HCT116 (cell line): ENCODE measurements around the gene PURA. TPM values are rescaled to one million over a fixed set of nuclear protein-coding genes. Genes with fewer than 3 reads are reported as not detected.

Source experiments
- ATAC-seq: fragments of 200-7000 bp; cut with Tn5 transposase; 2 replicates; pipeline ENCODE4 v1.9.1; 2020; ENCODE audit warnings: mild to moderate bottlenecking, moderate library complexity
- BruUV-seq: library from RNA; stranded (reverse); fragments of 400-500 nt; replicated peaks from 2 replicates; lab custom pipeline; 2021; lab: Mats Ljungman, UMichigan
- CTCF ChIA-PET: fragments of 300-600 bp; sonication (Branson Sonifier 250); formaldehyde crosslinking; loops from one replicate; lab custom pipeline; 2021; ENCODE audit warnings: antibody characterized with exemption; lab: Charles Lee
- POLR2A ChIA-PET: fragments of 300-600, 350-600 bp; sonication (Branson Sonifier 250); formaldehyde crosslinking; loops from one replicate; lab custom pipeline; 2021; ENCODE audit warnings: antibody characterized with exemption; lab: Charles Lee
- RAD21 ChIA-PET, 2 experiments: fragments of 300-600 bp; sonication (Branson Sonifier 250); formaldehyde crosslinking; loops; one replicate each; lab custom pipeline; 2023; ENCODE audit warnings: low total read pairs in 2 of 2; ENCODE audit not compliant: uncharacterized antibody in 2 of 2, unreplicated experiment in 2 of 2, low non-redundant PET in 1 of 2; lab: Charles Lee
- DNase-seq: peaks from one replicate; pipeline ENCODE4 v3.0.0-alpha.2; 2010; ENCODE audit warnings: low read depth, low spot score
- H2AFZ ChIP-seq: fragments of 200-600 bp; shearing (Covaris generic), sonication (generic); 2 replicates; pipeline ENCODE4 v1.6.1; 2017; ENCODE audit warnings: low read depth, mixed run types, mixed read lengths, antibody characterized with exemption, low read length; ENCODE audit not compliant: poor library complexity, severe bottlenecking
- H3K27ac ChIP-seq: 2 replicates; pipeline ENCODE4 v1.5.1; 2012; ENCODE audit warnings: low read depth, low read length
- H3K27me3 ChIP-seq: fragments of 200-600 bp; sonication (generic); 2 replicates; pipeline ENCODE4 v1.6.1; 2016; ENCODE audit warnings: mixed run types, low read length, mixed read lengths; ENCODE audit not compliant: insufficient read depth
- H3K36me3 ChIP-seq, 2 experiments: fragments of 200-500 bp in 1 of 2; fragments of 200-600 bp in 1 of 2; sonication (Bioruptor generic) in 1 of 2; sonication (generic) in 1 of 2; 2 replicates each; pipeline versions ENCODE4 v1.5.1 to v1.6.1; 2014 to 2016; ENCODE audit warnings: low read length in 2 of 2, inconsistent platforms in 1 of 2, mixed read lengths in 1 of 2, mixed run types in 1 of 2; ENCODE audit not compliant: insufficient read depth in 2 of 2, control insufficient read depth in 1 of 2
- H3K4me1 ChIP-seq, 2 experiments: fragments of 200-600 bp in 1 of 2; sonication (generic) in 1 of 2; 2 replicates each; pipeline versions ENCODE4 v1.5.1 to v1.6.1; 2012 to 2017; ENCODE audit warnings: low read length in 2 of 2, inconsistent platforms in 1 of 2, mild to moderate bottlenecking in 1 of 2, mixed read lengths in 1 of 2, mixed run types in 1 of 2, moderate library complexity in 1 of 2; ENCODE audit not compliant: insufficient read depth in 2 of 2, control insufficient read depth in 1 of 2
- H3K4me2 ChIP-seq: fragments of 200-600 bp; sonication (generic); 2 replicates; pipeline ENCODE4 v1.6.1; 2017; ENCODE audit warnings: mixed run types, low read length, mixed read lengths
- H3K4me3 ChIP-seq, 2 experiments: fragments of 200-600 bp in 1 of 2; sonication (generic) in 1 of 2; replicated peaks in 1 of 2; 2 replicates each; pipeline ENCODE4 v1.5.1; 2011 to 2016; ENCODE audit warnings: low read length in 2 of 2, control low read depth in 1 of 2, low read depth in 1 of 2, mild to moderate bottlenecking in 1 of 2, mixed read lengths in 1 of 2, mixed run types in 1 of 2
- H3K79me2 ChIP-seq: fragments of 200-600 bp; sonication (generic); 2 replicates; pipeline ENCODE4 v1.6.1; 2017; ENCODE audit warnings: mild to moderate bottlenecking, mixed run types, low read length, moderate library complexity, mixed read lengths; ENCODE audit not compliant: insufficient read depth
- H3K9ac ChIP-seq: fragments of 200-600 bp; sonication (generic); 2 replicates; pipeline ENCODE4 v1.6.1; 2016; ENCODE audit warnings: low read length, mixed read lengths
- H3K9me2 ChIP-seq: fragments of 200-600 bp; sonication (generic), shearing (Covaris generic); 2 replicates; pipeline ENCODE4 v1.6.1; 2017; ENCODE audit warnings: mixed run types, mild to moderate bottlenecking, moderate library complexity; ENCODE audit not compliant: insufficient read depth
- H3K9me3 ChIP-seq, 2 experiments: fragments of 200-500 bp in 1 of 2; fragments of 200-600 bp in 1 of 2; sonication (Bioruptor generic) in 1 of 2; sonication (generic) in 1 of 2; 2 replicates each; pipeline ENCODE4 v1.6.1; 2014 to 2017; ENCODE audit warnings: low read length in 2 of 2, mixed read lengths in 2 of 2, inconsistent platforms in 1 of 2, low read depth in 1 of 2, mild to moderate bottlenecking in 1 of 2, mixed run types in 1 of 2, moderate library complexity in 1 of 2; ENCODE audit not compliant: control insufficient read depth in 1 of 2, insufficient read depth in 1 of 2
- H4K20me1 ChIP-seq: fragments of 200-600 bp; sonication (generic), shearing (Covaris generic); 2 replicates; pipeline ENCODE4 v1.6.1; 2017; ENCODE audit warnings: mixed run types, mild to moderate bottlenecking, moderate library complexity; ENCODE audit not compliant: insufficient read depth
- JUND ChIP-seq: IDR thresholded peaks from 2 replicates; pipeline ENCODE4 v1.6.1; 2012
- POLR2A ChIP-seq: IDR thresholded peaks from 2 replicates; pipeline ENCODE4 v1.7.0; 2011; ENCODE audit warnings: borderline replicate concordance; ENCODE audit not compliant: insufficient read depth, insufficient read length; ENCODE audit errors: extremely low read depth
- REST ChIP-seq: IDR thresholded peaks from 2 replicates; pipeline ENCODE4 v1.6.1; 2012; ENCODE audit warnings: low read depth
- SP1 ChIP-seq: IDR thresholded peaks from 2 replicates; pipeline ENCODE4 v1.6.1; 2012; ENCODE audit warnings: low read depth
- SRF ChIP-seq: IDR thresholded peaks from 2 replicates; pipeline ENCODE4 v1.6.1; 2012; ENCODE audit warnings: low read depth
- TCF7L2 ChIP-seq: IDR thresholded peaks from 2 replicates; pipeline ENCODE4 v1.7.0; 2011; ENCODE audit warnings: borderline replicate concordance, inconsistent platforms; ENCODE audit not compliant: insufficient read depth, insufficient read length; ENCODE audit errors: extremely low read depth
- intact Hi-C: fragments of 100-400 bp; cut with micrococcal nuclease; formaldehyde crosslinking; loops from 2 replicates; pipeline ENCODE4 v1.10.0; 2022
- total RNA-seq: library from RNA; stranded (reverse); gene quantifications from one replicate; pipeline ENCODE4 v1.2.1, GENCODE V29; 2021; ENCODE audit not compliant: unreplicated experiment
- TF ChIP-seq, protein P1 (sequence below), 3 experiments: fragments of 200-600 bp in 1 of 3; sonication (generic) in 1 of 3; IDR thresholded peaks in 2 of 3; conservative IDR thresholded peaks in 1 of 3; 2 replicates each; pipeline ENCODE4 v1.5.1; 2012 to 2017; ENCODE audit warnings: low read depth in 2 of 3, low read length in 2 of 3, antibody characterized with exemption in 1 of 3, borderline replicate concordance in 1 of 3, control low read depth in 1 of 3, mild to moderate bottlenecking in 1 of 3, mixed read lengths in 1 of 3, mixed run types in 1 of 3, moderate library complexity in 1 of 3; ENCODE audit not compliant: insufficient read depth in 1 of 3

PURA gene
- total RNA-seq, 1 experiment from 2014 or later, result 15.2 TPM

DNA sequence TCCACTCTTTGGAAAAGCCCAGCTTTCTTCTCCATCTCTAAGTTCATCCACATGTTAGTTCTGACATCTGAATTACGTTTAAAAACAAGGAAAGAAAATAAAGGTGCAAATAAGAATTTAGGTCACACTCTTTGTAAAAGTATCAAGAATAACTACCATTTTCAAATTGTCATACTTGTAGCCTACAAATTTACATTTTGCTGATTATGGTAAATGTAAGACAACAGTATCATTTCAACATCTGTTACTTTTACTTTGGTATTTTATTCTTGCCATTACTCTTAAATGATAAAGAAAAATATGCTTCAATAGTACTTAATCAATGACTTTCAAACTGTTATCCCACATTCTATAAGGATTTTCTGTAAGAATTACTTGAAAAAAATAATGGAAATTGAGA lies 9.8 kb upstream of the PURA start:
- Histone ChIP-seq H3K4me3 (no peak overlapping the region), H3K9me2 (no peaks in the 10 kb centered on the region), H3K27ac (no peak overlapping the region), H3K4me1 (peaks cover 10 to 23% of the 10 kb centered on the region in 2 experiments), H3K36me3 (no peaks in the 10 kb centered on the region), H3K4me2 (no peak overlapping the region), H3K79me2 (peaks cover 11% of the 10 kb centered on the region), H2AFZ (no peak overlapping the region), H4K20me1 (no peaks in the 10 kb centered on the region), H3K9ac (no peak overlapping the region), H3K9me3 (no peaks in the 10 kb centered on the region), H3K27me3 (no peaks in the 10 kb centered on the region)
- BruUV-seq, result no TSS peak
- ChIA-PET POLR2A (no interaction called here), CTCF (no interaction called here), RAD21 (no interaction called here)
- intact Hi-C loops, result no loop called here
- DNase-seq (no peak), ATAC-seq (no peak)
- TF ChIP-seq SRF, result no peak
- TF ChIP-seq JUND, result no peak
- no peak for TF ChIP-seq TCF7L2

- ChIA-PET CTCF (interaction anchor here (1.0 to 1.1 kb wide), 2 partner anchors 31 to 246 kb away, joined by 3 read pairs; no protein-coding TSS in a partner anchor), RAD21 (no interaction called here), POLR2A (no interaction called here)
- Histone ChIP-seq H3K27ac (no peak overlapping the region), H4K20me1 (no peaks in the 10 kb centered on the region), H3K9me2 (no peaks in the 10 kb centered on the region), H3K4me1 (peaks cover 10 to 28% of the 10 kb centered on the region in 2 experiments), H3K4me3 (no peak overlapping the region), H3K36me3 (no peaks in the 10 kb centered on the region), H2AFZ (no peak overlapping the region), H3K9me3 (no peaks in the 10 kb centered on the region), H3K79me2 (peaks cover 31% of the 10 kb centered on the region), H3K4me2 (peak overlapping the region; percentile 95; the same call in 1 of the 2 replicates), H3K9ac (peak overlapping the region; percentile 83; the same call in 1 of the 2 replicates), H3K27me3 (no peaks in the 10 kb centered on the region)
- intact Hi-C loops, result loop anchor here (2.0 kb wide), 1 partner anchor 15 kb away; no protein-coding TSS in a partner anchor
- no TSS peak for BruUV-seq
- ATAC-seq, result no peak
- DNase-seq, result no peak
- TF ChIP-seq, protein P1, sequence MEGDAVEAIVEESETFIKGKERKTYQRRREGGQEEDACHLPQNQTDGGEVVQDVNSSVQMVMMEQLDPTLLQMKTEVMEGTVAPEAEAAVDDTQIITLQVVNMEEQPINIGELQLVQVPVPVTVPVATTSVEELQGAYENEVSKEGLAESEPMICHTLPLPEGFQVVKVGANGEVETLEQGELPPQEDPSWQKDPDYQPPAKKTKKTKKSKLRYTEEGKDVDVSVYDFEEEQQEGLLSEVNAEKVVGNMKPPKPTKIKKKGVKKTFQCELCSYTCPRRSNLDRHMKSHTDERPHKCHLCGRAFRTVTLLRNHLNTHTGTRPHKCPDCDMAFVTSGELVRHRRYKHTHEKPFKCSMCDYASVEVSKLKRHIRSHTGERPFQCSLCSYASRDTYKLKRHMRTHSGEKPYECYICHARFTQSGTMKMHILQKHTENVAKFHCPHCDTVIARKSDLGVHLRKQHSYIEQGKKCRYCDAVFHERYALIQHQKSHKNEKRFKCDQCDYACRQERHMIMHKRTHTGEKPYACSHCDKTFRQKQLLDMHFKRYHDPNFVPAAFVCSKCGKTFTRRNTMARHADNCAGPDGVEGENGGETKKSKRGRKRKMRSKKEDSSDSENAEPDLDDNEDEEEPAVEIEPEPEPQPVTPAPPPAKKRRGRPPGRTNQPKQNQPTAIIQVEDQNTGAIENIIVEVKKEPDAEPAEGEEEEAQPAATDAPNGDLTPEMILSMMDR (IDR thresholded peaks at IDR 0.05 in 2 of 3, conservative IDR thresholded peaks at IDR 0.05 in 1 of 3; ENCODE audit: borderline replicate concordance in 1 of 3, insufficient read depth in 1 of 3, low read depth in 2 of 3, low read length in 2 of 3), result 0 out of 6 replicates have a peak, but pooled peaks of 1 of the 3 experiments have one; percentile 10
- no peak for TF ChIP-seq SP1
- TF ChIP-seq REST, result no peak
- no peak for TF ChIP-seq POLR2A
Measured at GRCh38 chr5:140106101-140106500, 7.8 kb upstream of the PURA start.
